Left lobe of liver (tissue), 2 donors: ENCODE results near the gene MTHFR. TPM values are rescaled to one million over a fixed set of nuclear protein-coding genes. Genes with fewer than 3 reads are reported as not detected.

ENCODE experiments used
- ATAC-seq: fragments of 200-7000 bp; cut with Tn5 transposase; one replicate; pipeline ENCODE4 v1.9.1; 2020; ENCODE audit warnings: mild to moderate bottlenecking, moderate library complexity
- DNase-seq: peaks from one replicate; pipeline ENCODE4 v3.0.0-alpha.2; 2020; ENCODE audit warnings: low spot score
- total RNA-seq: library from RNA; stranded (reverse); gene quantifications from one replicate; pipeline ENCODE4 v1.2.1, GENCODE V29; 2021
- donor health status: DM: no; HTN: no; CAD: no; lungs with moderate emphysema.
- donor health status: DM: no; HTN: yes; CAD: no.

Gene MTHFR
- total RNA-seq, 1 donor from 2014 or later, result 14.9 TPM

DNA sequence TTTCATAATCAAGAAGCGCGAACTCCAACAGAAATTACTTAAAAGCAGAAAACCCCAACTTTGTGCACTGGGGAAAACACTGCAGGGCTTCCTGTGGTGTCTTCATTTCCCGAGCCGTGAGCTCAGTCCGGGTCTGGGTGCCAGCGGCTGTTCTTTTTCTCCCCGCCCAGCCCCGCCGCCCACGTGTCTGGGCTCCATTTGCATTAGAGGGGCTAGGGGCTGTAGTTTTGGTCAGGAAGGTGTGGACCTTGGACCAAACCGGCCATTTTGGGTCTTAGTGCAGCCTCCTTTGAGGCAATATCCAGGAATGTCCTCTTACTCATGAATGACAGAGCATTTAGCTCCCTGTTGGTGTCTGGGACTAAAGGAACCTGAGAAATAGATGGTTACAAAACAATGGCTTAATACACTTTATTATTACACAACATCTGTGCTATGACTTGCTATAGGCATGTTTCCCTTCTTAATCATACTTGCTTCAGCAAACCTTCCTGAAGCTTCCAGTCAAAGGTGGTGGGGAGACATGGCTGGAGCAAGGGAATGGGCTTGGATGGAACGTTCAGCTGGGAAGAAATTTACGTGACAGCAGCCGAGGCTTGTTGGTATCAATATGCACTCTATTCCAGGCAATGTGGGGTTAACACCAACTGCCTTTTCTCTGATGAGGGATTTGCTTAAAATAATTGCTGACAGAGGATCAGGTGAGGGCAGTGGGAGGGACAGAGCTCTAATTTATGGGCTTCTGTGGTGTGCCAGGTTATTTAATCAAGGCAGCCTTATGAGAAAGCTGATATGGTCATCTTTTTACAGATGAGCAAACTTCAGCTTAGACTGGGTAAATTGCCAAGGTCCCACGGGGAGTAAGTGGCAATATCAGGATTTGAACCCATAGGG is 68.8 kb downstream of the MTHFR start:
- DNase-seq (no peak), ATAC-seq (peak; percentile 57)

DNA sequence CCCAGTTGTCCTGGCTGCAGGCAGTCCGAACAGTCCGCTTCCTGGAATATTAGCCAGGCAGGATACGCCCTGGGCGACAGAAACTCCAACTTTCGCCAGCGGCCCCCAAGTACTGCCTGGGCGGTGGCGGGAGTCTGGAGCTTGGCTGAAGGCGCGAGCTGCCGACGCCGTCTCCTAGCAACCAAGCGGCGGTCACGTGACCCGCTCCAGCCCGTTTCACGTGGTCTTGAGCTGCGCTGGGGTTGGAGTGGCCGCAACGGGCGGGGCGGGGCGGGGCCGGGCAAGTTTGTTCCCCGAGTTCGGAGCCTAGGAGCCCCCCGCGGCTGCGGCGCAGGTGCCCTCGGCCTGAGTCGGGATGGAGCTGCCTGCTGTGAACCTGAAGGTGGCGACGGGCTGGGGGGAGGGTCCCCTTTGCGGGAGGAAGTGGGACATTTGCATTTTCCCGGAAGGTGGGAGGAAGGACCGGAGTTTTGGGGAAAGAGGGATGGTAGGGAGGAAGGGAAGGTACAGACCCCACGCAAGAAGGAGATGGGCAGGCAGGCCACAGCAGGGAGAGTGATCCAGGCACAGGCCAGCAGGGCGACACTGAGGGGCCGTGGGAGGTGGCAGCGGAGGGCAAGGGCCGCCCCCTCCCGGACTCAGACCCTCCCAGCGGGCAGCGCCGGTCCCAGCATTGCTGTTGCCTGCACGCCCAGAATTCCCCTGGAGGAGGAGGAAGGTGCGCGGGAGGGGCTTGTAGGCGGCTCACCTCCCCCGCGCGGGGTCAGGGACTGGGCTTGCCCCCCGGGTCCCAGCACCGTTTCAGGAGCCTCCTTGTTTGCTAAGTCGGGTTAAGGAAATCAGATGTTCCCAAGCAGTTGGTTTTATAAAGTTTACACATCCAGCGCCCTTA is 69.7 kb downstream of the MTHFR start, which contains the start of gene AGTRAP:
Gene AGTRAP (plus strand): TSS at position 283 of the 892 bp plus-strand sequence. CDS start 73 bp downstream, at position 356.
- DNase-seq, result peak; percentile 95
- ATAC-seq, result peak; percentile 86

Other genes starting within 250 kb of the MTHFR start
- gene FBXO2, start 151.5 kb downstream of the MTHFR start, total RNA-seq, result 15.0 TPM
- gene FBXO44, start 151.1 kb downstream of the MTHFR start, total RNA-seq, result 11.6 TPM
- 12.0 TPM for gene FBXO6, start 141.8 kb downstream of the MTHFR start, total RNA-seq
- gene MAD2L2, start 124.8 kb downstream of the MTHFR start, total RNA-seq, result 28.3 TPM
- gene DRAXIN, start 114.3 kb downstream of the MTHFR start, total RNA-seq, result not detected
- 9.0 TPM for gene AGTRAP, start 69.8 kb downstream of the MTHFR start, total RNA-seq
- gene C1orf167, start 43.8 kb downstream of the MTHFR start, total RNA-seq, result not detected
- gene CLCN6, start 227 bp upstream of the MTHFR start, total RNA-seq, result 10.8 TPM
- gene NPPA, start 41.8 kb upstream of the MTHFR start, total RNA-seq, result not detected
- not detected for gene NPPB, start 53.0 kb upstream of the MTHFR start, total RNA-seq
- gene KIAA2013, start 120.5 kb upstream of the MTHFR start, total RNA-seq, result 50.9 TPM
- gene PLOD1, start 128.8 kb upstream of the MTHFR start, total RNA-seq, result 70.8 TPM
- 45.0 TPM for gene MFN2, start 174.5 kb upstream of the MTHFR start, total RNA-seq
- gene MIIP, start 213.5 kb upstream of the MTHFR start, total RNA-seq, result 10.1 TPM